ENCODE data around the gene PIAS2.
"Not testable (repeated sequence)": the region's sequence is repeated elsewhere in the genome, so short reads cannot be mapped to it uniquely, and the experiment has no call there.

Gene PIAS2

DNA sequence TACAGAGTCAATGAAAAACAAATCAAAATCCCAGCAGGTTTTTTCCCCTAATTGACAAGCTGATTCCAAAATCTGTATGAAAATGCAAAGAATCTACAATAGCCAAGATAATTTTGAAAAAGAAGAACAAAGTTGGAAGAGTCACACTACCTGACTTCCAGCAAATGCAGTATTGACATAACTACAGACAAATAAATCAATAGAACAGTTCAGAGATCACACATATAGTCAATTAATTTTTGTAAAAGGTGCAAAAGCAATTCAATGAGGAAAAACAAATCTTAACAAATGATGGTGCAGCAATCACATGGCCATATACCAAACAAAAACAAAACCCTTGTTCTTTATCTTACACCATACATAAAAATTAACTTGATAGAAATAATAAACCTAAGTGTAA, 85.9 kb downstream of the PIAS2 start:
- DNase-seq = no peak

DNA sequence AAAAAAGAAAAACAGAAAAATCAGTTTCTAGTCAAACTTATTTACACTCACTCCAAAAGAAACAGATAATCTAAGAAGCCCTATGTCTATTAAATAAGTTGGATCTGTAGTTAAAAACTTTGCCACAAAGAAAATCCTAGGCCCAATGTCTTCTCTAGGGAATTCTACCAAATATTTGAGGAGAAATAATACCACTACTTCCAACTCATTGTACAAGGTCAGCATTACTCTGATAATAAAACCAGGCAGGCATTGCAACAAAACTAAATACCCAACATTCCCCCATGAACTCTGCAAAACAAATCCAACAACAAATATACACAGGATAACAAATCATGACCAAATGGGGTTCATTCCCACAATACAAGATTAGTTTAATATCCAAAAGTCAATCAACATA, 86.7 kb downstream of the PIAS2 start:
- no peak for DNase-seq

GRCh38 chr18:46829947-46830346, 87.4 kb downstream of the PIAS2 start:
- no peak for DNase-seq

DNA sequence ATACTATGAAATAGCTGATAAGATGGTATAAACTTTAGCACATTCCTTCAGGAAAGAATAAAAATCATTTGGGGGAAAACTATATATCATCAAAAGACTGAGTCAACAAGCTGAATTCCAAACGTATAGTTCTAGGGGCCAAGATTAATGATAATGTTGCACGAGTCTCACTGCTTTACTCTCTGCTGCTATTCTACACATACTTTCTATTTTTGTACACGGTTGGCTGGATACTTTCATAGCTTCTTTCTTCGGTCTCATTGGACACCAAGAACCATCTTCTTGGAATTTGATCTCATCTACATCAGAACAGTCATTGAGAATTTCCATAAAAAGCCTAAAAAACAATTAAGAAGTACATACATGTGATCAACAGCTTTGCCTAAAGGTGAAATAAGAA, 87.8 kb downstream of the PIAS2 start:
- no peak for DNase-seq

GRCh38 chr18:46821856-46822711, 95.2 kb downstream of the PIAS2 start:
- no peak for DNase-seq

GRCh38 chr18:46820863-46821262, 96.4 kb downstream of the PIAS2 start:
- DNase-seq = no peak

DNA sequence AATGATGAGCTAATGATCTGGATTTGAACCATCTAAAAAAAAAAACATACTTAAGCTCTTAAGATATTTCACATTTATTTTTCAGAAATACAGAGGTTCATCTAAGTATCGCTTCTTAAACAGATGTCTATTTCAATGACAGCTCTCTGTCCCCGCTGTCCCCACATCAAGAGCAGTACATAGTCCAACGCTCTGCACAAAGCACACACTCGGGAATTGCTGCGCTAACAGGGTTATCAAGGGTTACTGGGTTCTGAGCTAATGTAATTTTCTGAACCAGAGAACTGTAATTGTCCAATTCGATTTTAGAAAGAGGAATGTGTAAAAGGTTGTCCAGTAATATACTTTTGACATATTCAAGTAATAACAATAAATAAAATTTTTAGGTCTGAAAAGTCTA, 101.6 kb downstream of the PIAS2 start:
- no peak for DNase-seq

GRCh38 chr18:46814399-46814798, 102.9 kb downstream of the PIAS2 start:
- DNase-seq = no peak

GRCh38 chr18:46812311-46812710, 105.0 kb downstream of the PIAS2 start:
- DNase-seq = no peak

- DNase-seq = no peak
Observed at GRCh38 chr18:46810481-46811000, 106.8 kb downstream of the PIAS2 start.

DNA sequence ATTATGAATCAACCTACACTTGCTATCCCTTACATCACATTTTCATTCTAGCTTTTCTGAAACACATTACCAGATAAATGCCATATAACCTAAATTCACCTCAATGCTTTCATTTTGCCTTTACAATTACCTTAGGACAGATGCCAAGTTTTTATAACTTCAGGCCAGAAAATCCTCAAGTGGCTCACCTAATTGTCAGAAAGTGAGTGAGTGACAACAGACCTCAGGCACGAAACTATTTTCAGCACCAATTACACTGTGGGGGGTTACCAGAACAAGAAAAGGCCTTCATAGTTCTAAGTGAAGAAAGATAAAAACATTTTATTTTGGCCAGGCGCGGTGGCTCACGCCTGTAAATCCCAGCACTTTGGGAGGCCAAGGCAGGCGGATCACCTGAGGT, 108.2 kb downstream of the PIAS2 start:
- DNase-seq = no peak

DNA sequence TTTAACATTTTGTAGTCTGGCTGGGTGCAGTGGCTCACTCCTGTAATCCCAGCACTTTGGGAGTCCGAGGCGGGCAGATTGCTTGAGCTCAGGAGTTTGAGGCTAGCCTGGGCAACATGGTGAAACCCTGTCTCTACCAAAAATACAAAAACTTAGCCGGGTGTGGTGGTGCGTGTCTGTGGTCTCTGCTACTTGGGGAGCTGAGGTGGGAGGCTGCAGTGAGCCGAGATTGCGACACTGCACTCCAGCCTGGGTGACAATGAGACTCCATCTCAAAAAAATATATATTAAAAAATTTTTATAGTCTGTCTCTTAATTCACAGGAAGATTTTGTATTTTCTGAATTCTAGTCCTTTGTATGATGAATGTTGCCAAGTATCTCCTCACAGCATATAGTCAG, 121.4 kb downstream of the PIAS2 start:
- not testable (repeated sequence) for DNase-seq

DNA sequence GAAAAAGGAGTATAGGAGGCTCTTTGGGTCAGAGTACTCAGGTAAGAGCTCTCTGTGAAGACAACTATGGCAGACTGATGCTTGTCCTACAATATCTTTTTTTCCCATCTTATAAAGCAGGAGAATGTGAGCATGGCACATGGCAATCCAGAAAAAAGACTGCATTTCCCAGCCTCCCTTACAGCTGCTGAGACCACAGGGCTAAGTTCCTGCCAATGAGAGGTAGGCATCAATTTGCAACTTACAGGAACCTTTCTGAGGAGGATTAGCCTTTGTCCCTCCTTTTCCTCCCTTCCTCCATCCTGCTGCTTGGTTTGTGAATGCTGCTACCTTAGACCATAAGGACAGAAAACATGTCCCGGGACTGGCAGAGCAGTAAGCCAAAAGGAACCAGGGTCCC, 122.7 kb downstream of the PIAS2 start:
- DNase-seq = no peak

GRCh38 chr18:46793565-46793964, 123.7 kb downstream of the PIAS2 start:
- DNase-seq = no peak

DNA sequence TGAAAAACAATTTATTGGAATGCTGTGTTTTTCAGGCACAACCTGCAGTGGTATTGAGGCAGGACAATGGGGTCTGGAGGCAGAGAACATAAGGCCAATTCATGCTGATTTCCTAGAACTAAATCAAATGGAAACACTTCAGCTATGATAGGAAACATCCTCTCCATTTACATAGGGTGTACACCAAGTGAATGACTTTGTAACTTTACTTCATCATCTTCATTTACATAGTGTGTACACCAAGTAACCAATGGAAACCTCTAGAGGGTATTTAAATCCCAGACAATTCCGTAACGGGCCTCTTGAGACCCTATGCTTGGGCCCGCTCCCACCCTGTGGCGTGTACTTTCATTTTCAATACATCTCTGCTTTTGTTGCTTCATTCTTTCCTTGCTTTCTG, 128.2 kb downstream of the PIAS2 start:
- DNase-seq = no peak

GRCh38 chr18:46787674-46788073, 129.6 kb downstream of the PIAS2 start:
- DNase-seq = no peak

GRCh38 chr18:46772357-46772756, 144.9 kb downstream of the PIAS2 start:
- DNase-seq = no peak

DNA sequence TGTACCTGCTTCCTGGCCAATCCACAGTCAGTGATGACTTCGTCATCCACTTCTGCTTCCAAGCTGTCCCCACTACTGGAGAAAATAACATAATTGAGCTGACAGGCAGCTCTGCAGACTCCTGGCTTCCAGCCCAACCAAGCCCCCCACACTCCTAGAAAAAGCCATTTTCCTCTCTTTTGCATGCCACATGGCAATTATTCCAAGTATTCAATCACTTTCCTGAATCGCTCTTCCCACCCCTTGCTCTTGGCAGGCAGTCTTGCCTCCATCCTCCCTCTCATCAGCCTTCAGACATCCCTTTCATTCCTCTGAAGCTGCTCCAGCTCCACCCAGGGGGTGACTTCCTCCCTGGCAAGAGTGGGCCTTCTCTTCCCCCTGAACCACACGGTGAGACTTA, 146.2 kb downstream of the PIAS2 start:
- DNase-seq = no peak

GRCh38 chr18:46770708-46771107, 146.6 kb downstream of the PIAS2 start:
- no peak for DNase-seq

DNA sequence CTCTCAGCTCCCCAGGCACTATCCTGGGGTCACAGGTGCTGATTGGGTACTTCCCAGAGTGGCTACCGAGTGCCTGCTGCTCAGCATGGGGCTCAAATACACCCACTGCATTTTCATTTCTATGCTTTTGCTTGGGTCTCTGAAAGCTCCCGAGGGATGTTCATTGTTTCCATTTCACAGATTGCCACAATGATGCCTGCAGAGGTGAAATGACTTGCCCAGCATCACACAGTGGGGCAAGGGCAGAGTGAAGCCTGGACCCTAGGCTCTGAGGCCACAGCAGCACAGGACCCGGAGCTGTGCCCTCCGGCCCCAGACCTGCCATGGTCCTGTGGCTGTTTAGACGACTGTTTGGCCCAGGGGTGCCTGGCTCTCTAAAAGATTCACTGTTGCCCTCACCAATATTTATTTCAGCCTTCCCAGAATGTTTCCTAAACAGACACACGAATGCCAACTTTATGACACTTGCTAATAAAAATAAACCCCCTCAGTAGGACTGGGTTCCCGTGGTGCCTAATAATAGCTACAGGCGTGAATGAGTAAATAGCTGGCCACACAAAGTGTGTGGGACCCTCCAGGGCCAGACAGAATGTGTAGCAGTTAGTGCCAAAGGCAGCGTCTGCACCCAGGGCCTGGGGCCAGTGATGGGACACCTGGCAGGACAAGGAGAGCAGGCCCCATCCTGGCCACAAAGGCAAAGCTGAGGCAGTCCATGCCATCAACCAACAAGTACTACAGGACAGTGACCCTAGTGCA, 149.0 kb downstream of the PIAS2 start:
- DNase-seq = no peak

DNA sequence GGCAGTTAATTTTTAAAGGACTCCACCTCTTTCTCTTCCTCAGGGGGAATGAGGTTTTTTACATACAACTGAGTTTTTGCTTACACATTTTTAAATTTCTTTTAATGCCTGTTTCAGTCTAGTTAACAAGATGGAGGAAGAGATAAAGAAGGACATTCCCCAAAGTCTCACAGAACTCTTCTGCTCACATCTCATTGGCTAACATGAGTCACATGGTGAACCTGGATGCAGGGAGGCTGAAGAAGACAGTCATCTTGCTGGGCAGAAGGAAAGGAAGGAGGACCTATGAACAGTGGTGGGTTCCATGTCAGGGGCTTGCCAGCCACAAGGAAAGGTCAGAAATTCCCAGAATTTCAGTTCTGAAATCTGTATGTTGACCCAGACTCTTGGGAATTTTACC, 150.1 kb downstream of the PIAS2 start:
- no peak for DNase-seq

DNA sequence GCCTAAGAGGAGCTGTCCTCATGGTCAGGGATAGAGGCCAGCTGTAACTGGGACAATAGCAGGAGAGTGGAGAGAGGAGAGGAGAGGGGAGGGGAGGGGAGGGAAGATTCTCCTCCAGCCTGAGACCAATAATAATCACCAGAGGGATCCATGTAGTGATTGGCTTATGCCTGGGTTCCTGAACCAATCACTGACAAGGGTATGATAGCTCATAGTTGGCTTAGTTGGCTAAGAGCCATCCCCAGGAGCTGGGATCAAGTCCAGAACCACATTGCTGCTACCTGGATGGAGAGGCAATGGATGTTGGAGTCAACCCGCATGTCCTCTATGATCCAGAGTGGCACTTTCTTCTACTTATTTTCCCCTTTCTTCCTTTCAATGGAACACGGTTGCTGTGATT, 152.7 kb downstream of the PIAS2 start:
- no peak for DNase-seq

DNA sequence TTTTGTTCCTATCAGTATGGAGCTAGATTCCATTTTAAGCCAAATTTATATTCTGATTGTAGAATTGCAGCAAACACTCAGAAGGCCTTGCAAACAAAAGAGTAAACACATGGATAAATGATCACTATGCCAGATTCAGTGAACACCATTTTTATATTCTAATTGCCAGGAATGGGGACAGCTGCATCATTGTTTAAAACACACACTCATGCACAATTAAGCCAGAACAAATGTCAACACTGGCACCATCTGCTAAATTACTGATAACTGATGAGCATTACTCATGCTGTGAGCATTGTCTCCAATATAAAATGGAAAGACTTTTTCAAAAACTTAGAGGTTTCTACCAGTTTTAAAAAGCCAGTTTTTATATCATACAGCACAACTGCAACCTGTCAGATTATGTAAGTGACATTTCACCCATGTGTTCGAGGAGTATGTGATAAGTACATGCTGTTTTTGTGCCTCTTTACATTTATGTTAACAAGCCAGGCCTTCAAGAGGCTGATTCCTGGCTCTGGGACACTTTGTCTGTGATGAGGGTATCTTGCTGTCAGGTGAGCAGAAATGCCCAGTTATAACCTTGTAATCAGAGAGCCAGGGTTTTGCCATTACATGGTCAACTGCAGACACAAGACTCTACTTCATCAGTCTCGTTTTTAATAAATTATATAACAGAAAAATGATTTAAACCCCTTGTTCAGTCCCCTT, 156.1 kb downstream of the PIAS2 start:
- DNase-seq = no peak

DNA sequence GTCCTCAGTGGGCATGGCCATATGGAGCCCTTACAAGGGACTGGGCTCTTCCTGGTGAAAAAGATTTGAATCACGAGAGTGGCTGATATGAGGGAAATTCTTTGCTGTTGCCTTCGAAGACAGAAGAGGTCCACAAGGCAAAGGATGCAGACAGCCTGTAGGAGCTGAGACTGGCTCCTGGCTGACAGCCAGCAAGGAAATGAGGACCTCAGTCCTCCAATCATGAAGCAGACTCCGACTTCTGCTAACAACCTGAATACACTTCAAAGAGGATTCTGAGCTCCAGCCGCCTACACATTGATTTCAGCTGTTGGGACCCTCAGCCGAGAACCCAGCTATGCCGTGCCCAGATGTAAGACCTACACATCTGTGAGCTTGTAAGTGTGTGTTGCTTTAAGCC, 157.4 kb downstream of the PIAS2 start:
- DNase-seq = no peak

Measured in CD4-positive, alpha-beta T cell treated with Interleukin-4 for 1 hour (primary cell).